ENCODE results near the gene CD163L1. TPM values are rescaled to one million over a fixed set of nuclear protein-coding genes. Genes with fewer than 3 reads are reported as not detected.

CD163L1 gene
- total and polyA plus RNA-seq, 2 of the 8 experiments (the other 6 are each of a cell fraction or from before 2014, with no cell fraction given) = 0.11 to 0.22 TPM

- no peak for TF ChIP-seq CHD7 (IDR thresholded peaks at IDR 0.05; ENCODE audit: insufficient replicate concordance, low read length)
- TF ChIP-seq TAF7 (optimal IDR thresholded peaks at IDR 0.05; ENCODE audit: borderline replicate concordance, low read depth, low read length) = no peak
- no peak for TF ChIP-seq CHD1 (IDR thresholded peaks at IDR 0.05; ENCODE audit: low read depth, low read length)
Observed at GRCh38 chr12:7448099-7448498, 4.1 kb upstream of the CD163L1 start (continued).
